Coronary artery (tissue), 2 donors: Measurements from ENCODE around the gene ATAD3C.
"Not testable (repeated sequence)": the region's sequence is repeated elsewhere in the genome, so short reads cannot be mapped to it uniquely, and the experiment has no call there.

Experiments
- DNase-seq: peaks from one replicate; pipeline ENCODE4 v3.0.0-alpha.2; 2017; ENCODE audit warnings: low spot score
- H3K27ac ChIP-seq, 2 donors: fragments of 200-600 bp; sonication (generic); one replicate each; pipeline ENCODE4 v1.5.1; 2016 to 2019
- H3K4me3 ChIP-seq: fragments of 200-600 bp; sonication (generic); 2 replicates; pipeline ENCODE4 v1.5.1; 2016; ENCODE audit warnings: mild to moderate bottlenecking, moderate library complexity
- TF ChIP-seq, protein P1 (sequence below): fragments of 200-600 bp; sonication (generic); IDR thresholded peaks from one replicate; pipeline ENCODE4 v1.5.1; 2019; ENCODE audit warnings: antibody characterized with exemption

The ATAD3C gene

DNA sequence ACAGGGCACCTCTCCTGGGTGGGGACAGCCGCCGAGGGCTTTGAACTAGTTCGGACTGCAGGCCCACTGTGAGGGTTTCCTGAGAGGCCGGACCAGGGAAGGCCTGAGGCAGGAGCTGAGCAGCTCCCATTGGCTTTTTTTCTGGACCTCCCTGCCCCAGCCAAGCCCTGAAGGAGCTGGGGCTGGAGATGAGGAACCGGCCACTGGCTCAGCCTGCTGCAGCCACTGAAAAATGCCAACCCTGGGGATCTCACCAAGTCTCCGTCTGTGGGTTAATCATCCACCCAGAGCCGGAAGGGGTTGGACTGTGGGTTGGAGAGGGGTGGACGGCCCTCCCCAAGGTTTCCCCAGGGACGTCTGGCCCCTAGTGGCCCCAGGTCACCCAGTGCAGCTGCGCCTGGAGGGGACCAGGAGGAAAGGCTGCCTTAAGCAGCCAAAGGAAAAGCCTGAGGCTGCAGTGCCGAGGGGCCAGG is 11.5 kb upstream of the ATAD3C start:
- no peak for DNase-seq
- H3K27ac ChIP-seq: no peak overlapping the region
- TF ChIP-seq, protein P1, sequence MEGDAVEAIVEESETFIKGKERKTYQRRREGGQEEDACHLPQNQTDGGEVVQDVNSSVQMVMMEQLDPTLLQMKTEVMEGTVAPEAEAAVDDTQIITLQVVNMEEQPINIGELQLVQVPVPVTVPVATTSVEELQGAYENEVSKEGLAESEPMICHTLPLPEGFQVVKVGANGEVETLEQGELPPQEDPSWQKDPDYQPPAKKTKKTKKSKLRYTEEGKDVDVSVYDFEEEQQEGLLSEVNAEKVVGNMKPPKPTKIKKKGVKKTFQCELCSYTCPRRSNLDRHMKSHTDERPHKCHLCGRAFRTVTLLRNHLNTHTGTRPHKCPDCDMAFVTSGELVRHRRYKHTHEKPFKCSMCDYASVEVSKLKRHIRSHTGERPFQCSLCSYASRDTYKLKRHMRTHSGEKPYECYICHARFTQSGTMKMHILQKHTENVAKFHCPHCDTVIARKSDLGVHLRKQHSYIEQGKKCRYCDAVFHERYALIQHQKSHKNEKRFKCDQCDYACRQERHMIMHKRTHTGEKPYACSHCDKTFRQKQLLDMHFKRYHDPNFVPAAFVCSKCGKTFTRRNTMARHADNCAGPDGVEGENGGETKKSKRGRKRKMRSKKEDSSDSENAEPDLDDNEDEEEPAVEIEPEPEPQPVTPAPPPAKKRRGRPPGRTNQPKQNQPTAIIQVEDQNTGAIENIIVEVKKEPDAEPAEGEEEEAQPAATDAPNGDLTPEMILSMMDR: no peak
- H3K4me3 ChIP-seq: no peak overlapping the region

DNA sequence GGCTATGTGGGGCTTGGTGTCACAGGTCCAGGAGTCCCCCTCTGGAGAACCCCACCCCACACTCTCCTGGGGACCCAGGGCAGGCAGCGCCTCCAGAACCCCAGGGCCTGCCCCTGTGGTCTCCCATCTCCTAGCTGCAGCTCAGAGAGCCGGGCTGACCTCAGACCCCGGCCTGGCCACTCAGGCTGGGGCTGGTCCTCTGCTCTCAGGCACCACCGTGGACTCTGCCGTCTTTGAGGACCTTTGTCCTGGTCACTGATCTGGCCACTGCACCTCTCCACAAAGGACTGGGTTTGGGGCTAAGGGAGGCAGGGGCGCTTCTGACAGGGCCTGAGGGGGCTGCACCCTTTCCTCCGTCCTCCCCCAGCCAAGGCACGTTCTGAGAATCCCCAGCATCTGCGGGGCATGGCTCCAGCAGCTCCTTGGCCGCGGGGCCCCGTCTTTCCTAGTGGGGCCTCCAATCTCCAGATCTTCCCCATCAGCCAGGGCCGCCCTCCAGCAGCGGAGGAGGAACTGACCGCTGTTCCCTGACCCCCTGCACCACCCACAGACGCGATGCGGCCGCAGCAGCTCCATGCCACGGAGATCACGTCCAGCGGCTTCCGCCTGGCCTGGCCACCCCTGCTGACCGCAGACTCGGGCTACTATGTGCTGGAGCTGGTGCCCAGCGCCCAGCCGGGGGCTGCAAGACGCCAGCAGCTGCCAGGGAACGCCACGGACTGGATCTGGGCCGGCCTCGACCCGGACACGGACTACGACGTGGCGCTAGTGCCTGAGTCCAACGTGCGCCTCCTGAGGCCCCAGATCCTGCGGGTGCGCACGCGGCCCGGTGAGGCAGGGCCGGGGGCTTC is 10.7 kb upstream of the ATAD3C start:
- Histone ChIP-seq H3K27ac (no peak overlapping the region), H3K4me3 (no peak overlapping the region)
- TF ChIP-seq, protein P1: no peak
- no peak for DNase-seq

DNA sequence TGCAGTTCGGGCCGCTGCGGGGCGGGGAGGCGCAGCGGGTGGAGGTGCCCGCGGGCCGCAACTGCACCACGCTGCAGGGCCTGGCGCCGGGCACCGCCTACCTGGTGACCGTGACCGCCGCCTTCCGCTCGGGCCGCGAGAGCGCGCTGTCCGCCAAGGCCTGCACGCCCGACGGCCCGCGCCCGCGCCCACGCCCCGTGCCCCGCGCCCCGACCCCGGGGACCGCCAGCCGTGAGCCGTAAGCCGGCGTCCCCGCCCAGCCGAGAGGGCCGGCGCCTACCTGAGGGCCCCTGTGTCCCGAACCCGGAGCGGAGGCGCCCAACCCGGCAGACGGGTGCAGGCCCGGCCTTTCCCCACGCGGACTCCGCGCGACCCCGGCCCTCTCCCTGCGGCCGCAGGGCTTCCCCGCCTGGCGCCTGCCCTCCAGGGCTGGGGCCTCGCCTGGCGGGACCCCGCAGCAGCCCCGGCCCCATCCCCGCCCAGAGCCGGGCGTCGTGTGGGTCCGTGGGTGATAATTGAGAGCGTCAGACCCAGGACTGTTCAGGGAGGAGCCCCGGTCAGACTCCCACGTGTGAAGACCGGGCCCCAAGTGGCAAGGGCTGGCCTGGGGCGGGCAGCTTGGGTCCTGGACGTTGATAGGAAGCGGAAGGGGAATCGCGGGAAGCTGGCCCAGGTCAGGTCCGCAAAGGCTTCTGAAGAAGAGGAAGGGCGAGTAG is 9.8 kb upstream of the ATAD3C start:
- DNase-seq: no peak
- TF ChIP-seq, protein P1: no peak
- Histone ChIP-seq H3K27ac (no peak overlapping the region), H3K4me3 (no peak overlapping the region)

DNA sequence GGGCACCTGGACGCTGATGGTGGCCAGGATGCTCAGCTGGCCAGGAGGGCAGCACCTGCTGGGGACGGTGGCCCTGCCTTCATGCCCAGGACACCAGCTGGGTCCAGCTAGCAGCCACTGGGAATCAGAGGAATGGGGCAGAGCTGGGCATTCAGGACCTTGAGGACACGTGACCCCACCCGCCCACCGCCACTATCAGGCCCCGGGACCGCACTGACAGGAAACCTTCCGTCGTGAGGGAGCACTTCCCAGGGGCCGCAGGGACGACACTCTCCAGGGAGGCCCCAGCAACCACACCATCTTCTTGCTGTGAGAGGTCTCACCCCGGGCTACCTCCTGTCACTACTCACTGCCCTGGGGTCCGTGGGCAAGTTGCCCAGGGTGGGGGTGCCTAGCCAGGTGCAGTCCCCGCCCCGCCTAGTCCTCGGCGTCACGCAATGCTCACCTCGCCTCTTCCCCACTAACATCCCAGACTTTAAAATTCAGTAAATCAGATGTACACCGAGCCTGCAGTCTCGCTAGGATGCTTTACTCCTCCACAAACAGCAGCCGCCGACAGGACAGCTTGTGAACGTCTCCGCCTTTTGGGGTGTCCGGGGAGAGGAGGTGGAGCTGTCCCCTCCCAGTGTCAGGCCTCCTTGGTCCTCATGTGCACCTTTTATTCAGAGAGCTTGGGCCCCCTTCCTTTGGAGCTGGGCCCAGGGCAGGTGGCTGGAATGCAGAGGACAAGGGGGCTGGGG is 9.1 kb upstream of the ATAD3C start:
- Histone ChIP-seq H3K4me3 (no peak overlapping the region), H3K27ac (no peak overlapping the region)
- no peak for DNase-seq
- TF ChIP-seq, protein P1: no peak

DNA sequence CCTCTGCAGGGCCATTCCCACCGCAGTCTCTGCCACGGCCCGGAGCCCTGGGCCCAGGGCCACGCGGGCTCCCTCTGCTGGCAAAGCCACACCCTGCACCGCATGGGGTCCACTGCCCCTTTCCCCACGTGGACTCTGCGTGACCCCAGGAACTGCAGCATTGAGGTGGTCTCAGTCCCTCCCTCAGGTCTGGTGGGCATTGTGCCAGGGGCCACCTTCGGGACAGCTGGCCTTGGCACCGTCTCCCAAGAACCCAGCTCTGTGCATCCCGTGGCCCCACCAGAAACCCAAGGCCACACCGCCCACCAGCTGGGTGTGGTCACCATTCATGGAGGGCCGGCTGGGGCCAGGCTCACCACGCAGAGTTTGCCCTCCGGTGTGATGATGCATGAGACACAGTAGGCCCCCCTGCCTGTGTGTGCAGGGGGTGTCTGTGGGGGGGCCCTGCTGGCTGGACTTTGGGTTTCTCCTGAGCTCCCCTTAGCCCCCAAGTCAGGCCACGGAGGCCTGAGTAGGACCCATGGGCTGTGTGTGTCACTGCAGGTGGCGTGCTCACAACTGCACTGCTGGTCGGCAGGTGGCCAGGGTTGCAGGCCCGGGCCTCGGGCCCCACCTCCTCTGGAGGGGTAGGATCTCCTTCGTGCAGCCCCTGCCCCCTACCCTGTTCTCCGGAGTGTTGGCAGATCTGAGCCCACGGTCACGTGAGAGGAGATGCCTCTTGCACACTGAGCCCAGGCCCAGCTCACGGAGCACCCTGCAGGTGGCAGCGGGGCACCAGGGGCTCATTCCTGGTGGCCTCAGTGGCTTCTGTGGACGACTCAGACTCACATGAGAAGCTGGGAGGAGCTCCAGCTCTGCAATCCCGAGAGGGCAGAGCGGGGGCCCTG is 8.2 kb upstream of the ATAD3C start:
- no peak overlapping the region for H3K27ac ChIP-seq
- H3K4me3 ChIP-seq: no peak overlapping the region
- TF ChIP-seq, protein P1: peak; percentile 81
- no peak for DNase-seq

DNA sequence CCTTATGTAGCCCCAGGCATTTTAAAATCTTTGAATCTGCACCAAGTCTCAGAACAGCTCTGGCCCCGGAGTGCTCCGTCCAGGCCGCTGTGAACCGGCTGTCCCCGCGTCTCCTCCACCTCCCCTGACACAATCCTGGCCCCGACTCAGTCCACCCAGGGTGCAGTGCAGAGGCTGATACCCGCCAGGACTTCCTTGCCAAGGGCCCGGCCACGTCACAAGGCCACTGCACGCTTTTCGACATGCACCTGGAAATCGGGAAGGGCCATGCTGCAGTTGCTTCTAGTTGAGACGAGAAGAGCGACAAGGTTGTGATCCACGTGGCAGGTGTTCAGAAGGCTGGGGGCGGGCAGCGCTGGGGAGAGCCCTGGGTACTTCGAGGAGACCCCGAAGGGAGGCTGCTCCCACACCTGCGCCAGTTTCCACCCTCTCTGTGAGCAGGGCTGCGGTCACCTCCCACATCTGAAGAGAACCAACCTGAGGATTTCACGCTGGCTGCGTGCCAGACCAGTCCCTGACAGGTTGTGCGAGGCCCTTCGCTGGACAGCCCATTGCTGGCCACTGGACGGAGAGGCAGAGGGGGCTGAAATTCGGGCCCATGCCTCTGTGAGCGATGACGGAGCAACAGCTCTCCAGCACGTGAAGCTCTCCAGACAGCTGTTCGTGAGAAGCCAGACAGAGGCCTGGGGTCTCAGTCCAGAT is 7.3 kb upstream of the ATAD3C start:
- TF ChIP-seq, protein P1: no peak
- Histone ChIP-seq H3K4me3 (no peak overlapping the region), H3K27ac (no peak overlapping the region)
- no peak for DNase-seq

DNA sequence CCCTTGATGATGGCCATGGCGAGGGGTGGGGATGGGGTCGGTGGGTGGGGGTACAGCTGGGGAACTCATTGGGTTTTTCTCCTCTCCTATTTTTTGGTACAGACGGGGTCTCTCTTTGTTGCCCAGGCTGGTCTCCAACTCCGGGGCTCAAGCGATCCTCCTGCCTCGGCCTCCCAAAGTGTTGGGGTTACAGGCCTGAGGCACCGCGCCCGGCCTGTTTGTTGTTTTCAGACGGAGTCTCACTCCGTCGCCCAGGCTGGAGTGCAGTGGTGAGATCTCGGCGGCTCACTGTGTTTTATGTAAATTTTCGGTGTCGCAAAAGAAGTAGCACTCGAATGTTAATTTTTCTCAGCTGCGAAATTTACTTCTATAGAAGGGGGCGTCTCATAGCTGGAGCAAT is 2.9 kb upstream of the ATAD3C start:
- DNase-seq, H3K27ac ChIP-seq, H3K4me3 ChIP-seq: not testable (repeated sequence)

DNA sequence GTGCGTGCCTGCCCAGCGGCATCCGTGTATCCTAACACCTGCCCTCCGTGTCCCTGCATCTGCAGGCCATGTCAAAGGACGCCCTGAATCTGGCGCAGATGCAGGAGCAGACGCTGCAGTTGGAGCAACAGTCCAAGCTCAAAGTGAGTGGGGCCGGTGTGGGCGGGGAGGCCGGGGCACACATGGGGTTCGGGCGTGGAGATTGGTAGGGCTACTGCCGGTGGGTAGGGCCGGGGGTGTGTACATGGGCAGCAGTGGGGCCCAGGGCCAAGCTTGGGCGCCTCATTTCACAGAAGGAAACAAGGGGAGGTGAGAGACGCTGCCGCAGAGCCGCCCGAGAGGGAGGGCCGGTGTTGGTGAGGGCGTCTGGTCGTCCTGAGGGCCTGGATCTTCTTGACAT is 1.1 kb downstream of the ATAD3C start:
- H3K4me3 ChIP-seq, DNase-seq, H3K27ac ChIP-seq: not testable (repeated sequence)
